ENCODE results near the gene CHRNA1.

Gene CHRNA1

GRCh38 chr2:174764280-174765255 is at the start of gene CHRNA1:
CHRNA1 (minus strand) TSS chr2:174764472; CDS start chr2:174764394, 78 bp downstream.
- DNase-seq (ENCODE audit: low read depth in 3 of 3): no peak

- DNase-seq (ENCODE audit: low read depth in 3 of 3): no peak
Observed at GRCh38 chr2:174812037-174812436, 47.8 kb upstream of the CHRNA1 start.

- no peak for DNase-seq (ENCODE audit: low read depth in 3 of 3)
Observed at GRCh38 chr2:174807931-174808330, 43.7 kb upstream of the CHRNA1 start.

GRCh38 chr2:174805803-174806202 is 41.5 kb upstream of the CHRNA1 start:
- no peak for DNase-seq (ENCODE audit: low read depth in 3 of 3)

GRCh38 chr2:174802459-174802858 is 38.2 kb upstream of the CHRNA1 start:
- DNase-seq (ENCODE audit: low read depth in 3 of 3): no peak

GRCh38 chr2:174800436-174801205 is 36.3 kb upstream of the CHRNA1 start:
- DNase-seq (ENCODE audit: low read depth in 3 of 3): no peak

GRCh38 chr2:174798801-174799200 is 34.5 kb upstream of the CHRNA1 start:
- no peak for DNase-seq (ENCODE audit: low read depth in 3 of 3)

GRCh38 chr2:174797781-174798276 is 33.6 kb upstream of the CHRNA1 start:
- DNase-seq (ENCODE audit: low read depth in 3 of 3): no peak

GRCh38 chr2:174796319-174796771 is 32.1 kb upstream of the CHRNA1 start:
- no peak for DNase-seq (ENCODE audit: low read depth in 3 of 3)

GRCh38 chr2:174794851-174795374 is 30.6 kb upstream of the CHRNA1 start:
- DNase-seq (ENCODE audit: low read depth in 3 of 3): no peak

- no peak for DNase-seq (ENCODE audit: low read depth in 3 of 3)
Observed at GRCh38 chr2:174792309-174793025, 28.2 kb upstream of the CHRNA1 start.

- no peak for DNase-seq (ENCODE audit: low read depth in 3 of 3)
Observed at GRCh38 chr2:174791746-174792280, 27.5 kb upstream of the CHRNA1 start.

GRCh38 chr2:174791020-174791419 is 26.7 kb upstream of the CHRNA1 start:
- DNase-seq (ENCODE audit: low read depth in 3 of 3): no peak

GRCh38 chr2:174789001-174789400 is 24.7 kb upstream of the CHRNA1 start:
- no peak for DNase-seq (ENCODE audit: low read depth in 3 of 3)

GRCh38 chr2:174788291-174788929 is 24.1 kb upstream of the CHRNA1 start:
- DNase-seq (ENCODE audit: low read depth in 3 of 3): no peak

- DNase-seq (ENCODE audit: low read depth in 3 of 3): no peak
Observed at GRCh38 chr2:174787487-174788205, 23.4 kb upstream of the CHRNA1 start.

GRCh38 chr2:174786066-174786725 is 21.9 kb upstream of the CHRNA1 start:
- no peak for DNase-seq (ENCODE audit: low read depth in 3 of 3)

GRCh38 chr2:174785481-174785880 is 21.2 kb upstream of the CHRNA1 start:
- DNase-seq (ENCODE audit: low read depth in 3 of 3): no peak

- no peak for DNase-seq (ENCODE audit: low read depth in 3 of 3)
Observed at GRCh38 chr2:174784909-174785308, 20.6 kb upstream of the CHRNA1 start.
